ENCODE data around the gene MARS1.

- TF ChIP-seq CTCF (IDR thresholded peaks at IDR 0.05; ENCODE audit: low read depth, low read length) (no peak), EZH2phosphoT487 (IDR thresholded peaks at IDR 0.05; ENCODE audit: low read depth) (no peak)
Observed at GRCh38 chr12:57441846-57442427, 45.9 kb upstream of the MARS1 start.

Data from OCI-LY3 (cell line).